Activated naive CD4-positive, alpha-beta T cell treated with anti-CD3 and anti-CD28 coated beads, Interleukin-2, amount 50 U/mL, for 24 hours (primary cell): Measurements from ENCODE around the gene OSBP.

Experiments used
- H3K27ac Mint-ChIP-seq: one replicate; pipeline ENCODE4 v1.8.0; 2021; ENCODE audit warnings: mild to moderate bottlenecking, mixed read lengths
- H3K27me3 Mint-ChIP-seq: one replicate; pipeline ENCODE4 v1.8.0; 2021; ENCODE audit warnings: mixed read lengths
- H3K36me3 Mint-ChIP-seq: one replicate; pipeline ENCODE4 v1.8.0; 2021; ENCODE audit warnings: mixed read lengths
- H3K4me1 Mint-ChIP-seq: one replicate; pipeline ENCODE4 v1.8.0; 2021; ENCODE audit warnings: mixed read lengths
- H3K4me3 Mint-ChIP-seq: one replicate; pipeline ENCODE4 v1.8.0; 2021; ENCODE audit warnings: mild to moderate bottlenecking, mixed read lengths
- H3K9me3 Mint-ChIP-seq: one replicate; pipeline ENCODE4 v1.8.0; 2021; ENCODE audit warnings: mixed read lengths

OSBP gene

GRCh38 chr11:59615120-59615636, 396 bp downstream of the OSBP start:
- no peaks in the 10 kb centered on the region for H3K9me3 Mint-ChIP-seq
- peaks cover 8% of the 10 kb centered on the region for H3K36me3 Mint-ChIP-seq
- H3K4me1 Mint-ChIP-seq = peaks cover 51% of the 10 kb centered on the region
- peak overlapping the region; percentile 100 for H3K4me3 Mint-ChIP-seq
- no peaks in the 10 kb centered on the region for H3K27me3 Mint-ChIP-seq
- H3K27ac Mint-ChIP-seq = peak overlapping the region; percentile 96

GRCh38 chr11:59614277-59615119, 1.1 kb downstream of the OSBP start:
- Mint-ChIP-seq H3K9me3 (no peaks in the 10 kb centered on the region), H3K4me1 (peaks cover 55% of the 10 kb centered on the region), H3K27me3 (no peaks in the 10 kb centered on the region)

GRCh38 chr11:59611570-59612565, 3.7 kb downstream of the OSBP start:
- H3K4me1 Mint-ChIP-seq = peaks cover 76% of the 10 kb centered on the region
- peak overlapping the region; percentile 30 for H3K27ac Mint-ChIP-seq

More at GRCh38 chr11:59614277-59615119, 1.1 kb downstream of the OSBP start:
- Mint-ChIP-seq H3K36me3 (peaks cover 10% of the 10 kb centered on the region), H3K27ac (peak overlapping the region; percentile 96), H3K4me3 (peak overlapping the region; percentile 100)

GRCh38 chr11:59610289-59610688, 5.3 kb downstream of the OSBP start:
- Mint-ChIP-seq H3K9me3 (no peaks in the 10 kb centered on the region), H3K4me3 (no peak overlapping the region), H3K27me3 (no peaks in the 10 kb centered on the region), H3K4me1 (peaks cover 82% of the 10 kb centered on the region), H3K36me3 (peaks cover 19% of the 10 kb centered on the region), H3K27ac (no peak overlapping the region)

More at GRCh38 chr11:59611570-59612565, 3.7 kb downstream of the OSBP start:
- Mint-ChIP-seq H3K36me3 (peaks cover 17% of the 10 kb centered on the region), H3K9me3 (no peaks in the 10 kb centered on the region), H3K27me3 (no peaks in the 10 kb centered on the region), H3K4me3 (peak overlapping the region; percentile 100)

- H3K27me3 Mint-ChIP-seq = no peaks in the 10 kb centered on the region
- H3K27ac Mint-ChIP-seq = no peak overlapping the region
- peaks cover 19% of the 10 kb centered on the region for H3K36me3 Mint-ChIP-seq
- H3K4me3 Mint-ChIP-seq = no peak overlapping the region
- H3K4me1 Mint-ChIP-seq = peaks cover 70% of the 10 kb centered on the region
- H3K9me3 Mint-ChIP-seq = no peaks in the 10 kb centered on the region
Observed at GRCh38 chr11:59607703-59608454, 7.7 kb downstream of the OSBP start.

- H3K4me1 Mint-ChIP-seq = peaks cover 25% of the 10 kb centered on the region
- H3K27ac Mint-ChIP-seq = no peak overlapping the region
- no peak overlapping the region for H3K4me3 Mint-ChIP-seq
- peaks cover 19% of the 10 kb centered on the region for H3K36me3 Mint-ChIP-seq
- no peaks in the 10 kb centered on the region for H3K9me3 Mint-ChIP-seq
- no peaks in the 10 kb centered on the region for H3K27me3 Mint-ChIP-seq
Observed at GRCh38 chr11:59602432-59602831, 13.1 kb downstream of the OSBP start.

- Mint-ChIP-seq H3K36me3 (peaks cover 18% of the 10 kb centered on the region), H3K4me3 (no peak overlapping the region), H3K27me3 (no peaks in the 10 kb centered on the region), H3K9me3 (no peaks in the 10 kb centered on the region), H3K27ac (no peak overlapping the region), H3K4me1 (peaks cover 22% of the 10 kb centered on the region)
Observed at GRCh38 chr11:59601788-59602187, 13.8 kb downstream of the OSBP start.

- peaks cover 20% of the 10 kb centered on the region for H3K4me1 Mint-ChIP-seq
- H3K4me3 Mint-ChIP-seq = no peak overlapping the region
- no peaks in the 10 kb centered on the region for H3K9me3 Mint-ChIP-seq
- H3K36me3 Mint-ChIP-seq = peaks cover 22% of the 10 kb centered on the region
- H3K27ac Mint-ChIP-seq = no peak overlapping the region
- H3K27me3 Mint-ChIP-seq = no peaks in the 10 kb centered on the region
Observed at GRCh38 chr11:59600636-59601035, 14.9 kb downstream of the OSBP start.

- Mint-ChIP-seq H3K9me3 (no peaks in the 10 kb centered on the region), H3K27ac (no peak overlapping the region), H3K4me3 (no peak overlapping the region), H3K36me3 (peaks cover 22% of the 10 kb centered on the region), H3K27me3 (no peaks in the 10 kb centered on the region), H3K4me1 (peaks cover 18% of the 10 kb centered on the region)
Observed at GRCh38 chr11:59600234-59600633, 15.3 kb downstream of the OSBP start.

GRCh38 chr11:59598961-59599360, 16.6 kb downstream of the OSBP start:
- H3K27ac Mint-ChIP-seq = no peak overlapping the region
- no peaks in the 10 kb centered on the region for H3K9me3 Mint-ChIP-seq
- no peak overlapping the region for H3K4me3 Mint-ChIP-seq
- H3K36me3 Mint-ChIP-seq = peaks cover 19% of the 10 kb centered on the region
- no peaks in the 10 kb centered on the region for H3K27me3 Mint-ChIP-seq
- peaks cover 16% of the 10 kb centered on the region for H3K4me1 Mint-ChIP-seq

- H3K4me3 Mint-ChIP-seq = no peak overlapping the region
- H3K27ac Mint-ChIP-seq = no peak overlapping the region
- H3K9me3 Mint-ChIP-seq = peaks cover 6% of the 10 kb centered on the region
- H3K27me3 Mint-ChIP-seq = no peaks in the 10 kb centered on the region
- H3K36me3 Mint-ChIP-seq = peaks cover 33% of the 10 kb centered on the region
- peaks cover 4% of the 10 kb centered on the region for H3K4me1 Mint-ChIP-seq
Observed at GRCh38 chr11:59584294-59584693, 31.3 kb downstream of the OSBP start.

GRCh38 chr11:59582006-59582405, 33.6 kb downstream of the OSBP start:
- Mint-ChIP-seq H3K27me3 (no peaks in the 10 kb centered on the region), H3K4me1 (no peaks in the 10 kb centered on the region), H3K27ac (no peak overlapping the region), H3K4me3 (no peak overlapping the region), H3K9me3 (peaks cover 6% of the 10 kb centered on the region), H3K36me3 (peaks cover 36% of the 10 kb centered on the region)

- no peak overlapping the region for H3K27ac Mint-ChIP-seq
- H3K4me3 Mint-ChIP-seq = no peak overlapping the region
- peaks cover 23% of the 10 kb centered on the region for H3K36me3 Mint-ChIP-seq
- H3K4me1 Mint-ChIP-seq = no peaks in the 10 kb centered on the region
- no peaks in the 10 kb centered on the region for H3K9me3 Mint-ChIP-seq
- H3K27me3 Mint-ChIP-seq = no peaks in the 10 kb centered on the region
Observed at GRCh38 chr11:59578369-59578768, 37.2 kb downstream of the OSBP start.

GRCh38 chr11:59575505-59575904, 40.1 kb downstream of the OSBP start:
- Mint-ChIP-seq H3K4me1 (no peaks in the 10 kb centered on the region), H3K9me3 (no peaks in the 10 kb centered on the region), H3K27ac (no peak overlapping the region), H3K36me3 (peaks cover 20% of the 10 kb centered on the region), H3K27me3 (no peaks in the 10 kb centered on the region), H3K4me3 (no peak overlapping the region)

GRCh38 chr11:59574932-59575502, 40.6 kb downstream of the OSBP start:
- Mint-ChIP-seq H3K4me3 (no peak overlapping the region), H3K36me3 (peaks cover 19% of the 10 kb centered on the region), H3K27ac (peak overlapping the region; percentile 82), H3K4me1 (no peaks in the 10 kb centered on the region), H3K9me3 (no peaks in the 10 kb centered on the region), H3K27me3 (no peaks in the 10 kb centered on the region)
